ENCODE results near the gene PALB2. TPM values are rescaled to one million over a fixed set of nuclear protein-coding genes. Genes with fewer than 3 reads are reported as not detected.

PALB2 gene
- total and polyA plus RNA-seq, 10 of the 15 experiments (the other 5 are each of a cell fraction or from before 2014, with no cell fraction given) = 9.2 to 24.6 (median 17.6) TPM

DNA sequence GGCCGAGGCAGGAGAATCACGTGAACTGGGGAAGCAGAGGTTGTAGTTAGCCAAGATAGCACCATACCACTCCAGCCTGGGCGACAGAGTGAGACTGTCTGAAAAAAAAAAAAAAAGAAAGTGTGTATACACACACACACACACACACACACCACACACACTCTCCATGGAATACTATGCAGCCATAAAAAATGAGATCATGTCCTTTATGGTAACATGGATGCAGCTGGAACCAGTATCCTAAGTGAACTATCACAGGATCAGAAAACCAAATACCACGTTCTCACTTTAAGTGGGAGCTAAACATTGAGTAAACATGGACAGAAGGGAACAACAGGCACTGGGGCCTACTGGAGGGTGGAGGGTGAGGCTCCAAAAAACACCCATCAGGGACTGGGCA, 61.7 kb downstream of the PALB2 start (continued):
- TF ChIP-seq NR2C2 (IDR thresholded peaks at IDR 0.05; ENCODE audit: borderline replicate concordance, control insufficient read depth, insufficient read length, low read depth) (no peak), TCF12 (IDR thresholded peaks at IDR 0.05; ENCODE audit: low read depth, low read length) (no peak), NRF1 (conservative IDR thresholded peaks at IDR 0.05; ENCODE audit: low read depth, low read length) (no peak)
- TF ChIP-seq, protein P1, sequence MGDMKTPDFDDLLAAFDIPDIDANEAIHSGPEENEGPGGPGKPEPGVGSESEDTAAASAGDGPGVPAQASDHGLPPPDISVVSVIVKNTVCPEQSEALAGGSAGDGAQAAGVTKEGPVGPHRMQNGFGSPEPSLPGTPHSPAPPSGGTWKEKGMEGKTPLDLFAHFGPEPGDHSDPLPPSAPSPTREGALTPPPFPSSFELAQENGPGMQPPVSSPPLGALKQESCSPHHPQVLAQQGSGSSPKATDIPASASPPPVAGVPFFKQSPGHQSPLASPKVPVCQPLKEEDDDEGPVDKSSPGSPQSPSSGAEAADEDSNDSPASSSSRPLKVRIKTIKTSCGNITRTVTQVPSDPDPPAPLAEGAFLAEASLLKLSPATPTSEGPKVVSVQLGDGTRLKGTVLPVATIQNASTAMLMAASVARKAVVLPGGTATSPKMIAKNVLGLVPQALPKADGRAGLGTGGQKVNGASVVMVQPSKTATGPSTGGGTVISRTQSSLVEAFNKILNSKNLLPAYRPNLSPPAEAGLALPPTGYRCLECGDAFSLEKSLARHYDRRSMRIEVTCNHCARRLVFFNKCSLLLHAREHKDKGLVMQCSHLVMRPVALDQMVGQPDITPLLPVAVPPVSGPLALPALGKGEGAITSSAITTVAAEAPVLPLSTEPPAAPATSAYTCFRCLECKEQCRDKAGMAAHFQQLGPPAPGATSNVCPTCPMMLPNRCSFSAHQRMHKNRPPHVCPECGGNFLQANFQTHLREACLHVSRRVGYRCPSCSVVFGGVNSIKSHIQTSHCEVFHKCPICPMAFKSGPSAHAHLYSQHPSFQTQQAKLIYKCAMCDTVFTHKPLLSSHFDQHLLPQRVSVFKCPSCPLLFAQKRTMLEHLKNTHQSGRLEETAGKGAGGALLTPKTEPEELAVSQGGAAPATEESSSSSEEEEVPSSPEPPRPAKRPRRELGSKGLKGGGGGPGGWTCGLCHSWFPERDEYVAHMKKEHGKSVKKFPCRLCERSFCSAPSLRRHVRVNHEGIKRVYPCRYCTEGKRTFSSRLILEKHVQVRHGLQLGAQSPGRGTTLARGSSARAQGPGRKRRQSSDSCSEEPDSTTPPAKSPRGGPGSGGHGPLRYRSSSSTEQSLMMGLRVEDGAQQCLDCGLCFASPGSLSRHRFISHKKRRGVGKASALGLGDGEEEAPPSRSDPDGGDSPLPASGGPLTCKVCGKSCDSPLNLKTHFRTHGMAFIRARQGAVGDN (IDR thresholded peaks at IDR 0.05) = no peak

DNA sequence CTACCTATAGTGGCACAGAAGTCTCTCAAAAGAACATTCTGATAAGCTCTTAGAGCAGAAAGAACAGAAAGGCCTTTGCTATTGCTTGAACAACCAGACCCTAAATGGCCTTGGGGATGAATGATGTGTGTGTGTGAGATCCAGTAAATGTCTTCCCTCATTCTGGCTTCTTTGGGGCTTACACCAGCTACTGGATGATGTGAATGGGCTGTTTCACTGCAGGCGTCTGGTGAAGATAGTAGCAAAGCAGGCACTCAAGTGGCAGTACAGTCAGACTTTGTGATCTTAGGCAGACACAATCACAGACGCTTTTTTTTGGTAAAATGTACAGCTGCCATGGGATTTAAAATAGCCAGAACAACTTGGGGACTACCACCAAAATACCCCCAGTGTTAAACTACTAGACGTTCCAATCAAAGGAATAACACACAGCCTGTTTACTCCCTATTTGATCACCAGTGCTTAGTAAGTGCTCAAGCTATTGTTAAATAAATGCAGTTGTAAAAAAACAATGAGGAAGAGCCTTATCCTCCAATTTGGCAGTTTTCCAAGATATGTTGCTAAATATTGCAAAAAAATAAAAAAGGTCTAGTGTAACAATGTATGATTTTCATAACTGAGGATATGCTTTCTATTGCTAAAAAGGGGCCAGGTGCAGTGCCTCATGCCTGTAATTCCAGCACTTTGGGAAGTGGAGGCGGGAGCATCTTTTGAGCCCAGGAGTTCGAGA, 62.8 kb downstream of the PALB2 start:
- FAIRE-seq (no peak), ATAC-seq (no peak), DNase-seq (ENCODE audit: low read depth, low spot score) (no peak)
- ChIA-PET SMC1A (ENCODE audit: uncharacterized antibody, unreplicated experiment) (no interaction called here), RAD21 (ENCODE audit: unreplicated experiment) (no interaction called here), POLR2A (no interaction called here), CTCF (no interaction called here)
- Histone ChIP-seq H2AFZ (ENCODE audit: control insufficient read depth, low read depth, low read length) (no peak overlapping the region), H3K36me3 (ENCODE audit: control insufficient read depth in 2 of 2, insufficient read depth in 2 of 2, low read length in 1 of 2) (peaks cover 3 to 15% of the 10 kb centered on the region in 2 experiments), H3K79me2 (ENCODE audit: control insufficient read depth, insufficient read depth, low read length) (no peaks in the 10 kb centered on the region), H3K4me2 (ENCODE audit: control insufficient read depth, insufficient read depth) (no peak overlapping the region), H3K4me3 (no peak overlapping the region), H4K20me1 (ENCODE audit: control insufficient read depth, insufficient read depth) (no peaks in the 10 kb centered on the region), H3K27me3 (replicated peaks in 1 of 2; ENCODE audit: control insufficient read depth in 2 of 2, insufficient read depth in 2 of 2, low read length in 1 of 2) (no peaks in the 10 kb centered on the region), H3K9ac (ENCODE audit: control insufficient read depth, insufficient read depth, low read length) (no peak overlapping the region), H3K4me1 (ENCODE audit: control insufficient read depth, insufficient read depth, low read length) (no peaks in the 10 kb centered on the region), H3K27ac (ENCODE audit: control insufficient read depth, insufficient read depth) (no peak overlapping the region), H3K9me3 (replicated peaks; ENCODE audit: control insufficient read depth, insufficient read depth, low read length) (no peaks in the 10 kb centered on the region)
- 74% methylated on average over 5 of the region's 5 CpGs for WGBS (ENCODE audit: insufficient coverage, insufficient replicate concordance, low lambda C conversion rate, missing lambda C conversion rate)
- no TSS peak for BruUV-seq (replicated peaks)
- TF ChIP-seq ZNF24 (IDR thresholded peaks at IDR 0.05) (no peak), RBBP5 (conservative IDR thresholded peaks at IDR 0.05) (no peak), SMARCA5 (IDR thresholded peaks at IDR 0.05) (no peak), ASH2L (IDR thresholded peaks at IDR 0.05; ENCODE audit: borderline replicate concordance, low read depth) (no peak)
- TF ChIP-seq, protein P2, sequence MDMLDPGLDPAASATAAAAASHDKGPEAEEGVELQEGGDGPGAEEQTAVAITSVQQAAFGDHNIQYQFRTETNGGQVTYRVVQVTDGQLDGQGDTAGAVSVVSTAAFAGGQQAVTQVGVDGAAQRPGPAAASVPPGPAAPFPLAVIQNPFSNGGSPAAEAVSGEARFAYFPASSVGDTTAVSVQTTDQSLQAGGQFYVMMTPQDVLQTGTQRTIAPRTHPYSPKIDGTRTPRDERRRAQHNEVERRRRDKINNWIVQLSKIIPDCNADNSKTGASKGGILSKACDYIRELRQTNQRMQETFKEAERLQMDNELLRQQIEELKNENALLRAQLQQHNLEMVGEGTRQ (IDR thresholded peaks at IDR 0.05; ENCODE audit: borderline replicate concordance, low read depth, low read length) = no peak
- intact Hi-C loops (cut with micrococcal nuclease; ENCODE audit: unreplicated experiment) (no loop called here), in situ Hi-C loops (cut with MboI) (no loop called here)
